ENCODE measurements around the gene NDE1. TPM values are rescaled to one million over a fixed set of nuclear protein-coding genes. Genes with fewer than 3 reads are reported as not detected.
"Not testable (repeated sequence)": the region's sequence is repeated elsewhere in the genome, so short reads cannot be mapped to it uniquely, and the experiment has no call there.

Gene NDE1
- total RNA-seq, 1 donor from 2014 or later = 17.5 TPM

DNA sequence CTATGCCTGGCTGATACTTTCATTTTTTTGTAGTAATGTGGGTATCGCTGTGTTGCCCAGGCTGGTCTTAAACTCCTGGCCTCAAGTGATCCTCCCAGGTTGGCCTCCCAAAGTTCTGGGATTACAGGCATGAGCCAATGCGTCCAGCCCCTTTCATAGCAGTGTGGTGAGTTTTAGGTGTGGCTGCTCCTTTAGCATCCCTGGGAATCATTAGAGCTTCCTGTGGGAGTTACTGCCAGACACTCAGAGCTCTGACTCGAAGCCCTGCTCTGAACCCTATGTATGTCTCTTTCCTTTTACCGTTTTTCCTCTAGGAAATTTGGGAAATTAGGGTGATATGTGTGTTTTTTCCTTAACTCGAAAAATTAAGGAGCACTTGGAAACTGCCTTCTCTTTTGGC, 44.5 kb downstream of the NDE1 start:
- DNase-seq (ENCODE audit: low read depth in 2 of 2) = no peak

- DNase-seq (ENCODE audit: low read depth in 2 of 2) = no peak
Observed at GRCh38 chr16:15699819-15700218, 49.8 kb downstream of the NDE1 start.

DNA sequence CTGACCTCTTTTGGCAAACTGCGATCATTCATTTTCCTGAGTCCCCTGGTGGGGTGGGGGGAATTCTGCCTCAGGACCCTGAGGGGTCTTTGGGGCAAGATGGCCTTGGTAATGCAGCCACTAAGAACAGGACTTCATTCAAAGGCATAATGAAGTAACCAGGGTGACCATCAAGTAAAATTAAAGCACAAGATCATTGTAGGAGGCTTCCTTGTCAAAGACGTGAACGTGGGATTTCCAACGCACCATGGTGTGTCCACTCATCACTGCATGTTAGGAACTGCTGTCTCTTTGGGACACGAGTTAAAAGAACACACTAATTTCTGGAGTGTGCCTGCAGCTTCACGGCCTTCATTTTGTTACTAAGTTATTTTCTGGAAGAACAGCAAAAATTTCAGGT, 51.3 kb downstream of the NDE1 start:
- DNase-seq (ENCODE audit: low read depth in 2 of 2) = no peak

- peak in 1 of 2 donors; percentile 50 for DNase-seq (ENCODE audit: low read depth in 2 of 2)
Observed at GRCh38 chr16:15701975-15702970, 52.2 kb downstream of the NDE1 start.

- DNase-seq (ENCODE audit: low read depth in 2 of 2) = peak; percentile 11 to 16
Observed at GRCh38 chr16:15703029-15703736, 53.1 kb downstream of the NDE1 start.

GRCh38 chr16:15704545-15704987, 54.5 kb downstream of the NDE1 start:
- DNase-seq (ENCODE audit: low read depth in 2 of 2) = peak; percentile 78 to 81

DNA sequence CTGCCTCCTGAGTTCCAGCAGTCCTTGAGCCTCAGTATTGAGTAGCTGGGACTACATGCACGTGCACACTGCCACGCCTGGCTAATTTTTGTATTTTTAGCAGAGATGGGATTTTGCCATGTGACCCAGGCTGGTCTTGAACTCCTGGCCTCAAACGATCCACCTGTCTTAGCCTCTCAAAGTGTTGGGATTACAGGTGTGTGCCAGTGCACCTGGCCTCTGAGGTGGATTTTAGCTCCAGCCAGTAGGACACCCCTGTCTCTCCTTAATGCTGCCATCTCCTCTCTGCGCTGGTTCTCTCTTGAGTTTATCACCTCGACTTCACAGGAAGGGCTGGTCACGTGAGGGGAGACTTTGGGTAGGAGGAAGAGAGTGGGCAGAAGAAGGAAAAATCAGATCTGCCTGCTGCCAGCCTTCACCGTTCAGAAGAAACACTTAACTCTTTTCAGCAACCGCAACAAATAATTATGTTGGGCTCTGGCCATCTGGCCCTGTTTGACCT, 55.1 kb downstream of the NDE1 start:
- no peak for DNase-seq (ENCODE audit: low read depth in 2 of 2)

DNA sequence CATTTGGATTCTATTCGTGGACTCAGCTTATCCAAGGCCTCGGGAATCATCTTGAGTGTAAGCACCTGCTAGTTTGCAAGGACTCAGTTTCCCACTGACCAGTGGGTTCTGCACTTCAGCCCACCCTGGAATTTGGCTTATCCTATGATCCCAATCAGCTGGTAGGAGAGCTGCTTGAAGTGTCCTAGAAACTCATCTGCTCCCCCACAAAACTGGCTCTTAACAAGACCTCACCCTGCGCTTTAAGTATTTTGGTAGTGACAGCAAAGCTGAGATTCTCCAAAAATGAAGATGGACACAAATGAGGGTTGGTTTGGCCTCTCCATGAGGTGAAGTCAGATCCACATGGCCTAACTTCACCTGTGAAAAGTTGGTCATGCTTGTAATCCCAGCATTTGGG, 57.3 kb downstream of the NDE1 start:
- no peak for DNase-seq (ENCODE audit: low read depth in 2 of 2)

GRCh38 chr16:15708096-15708495, 58.1 kb downstream of the NDE1 start:
- peak; percentile 89 to 95 for DNase-seq (ENCODE audit: low read depth in 2 of 2)

GRCh38 chr16:15708997-15709396, 59.0 kb downstream of the NDE1 start:
- DNase-seq (ENCODE audit: low read depth in 2 of 2) = no peak

- no peak for DNase-seq (ENCODE audit: low read depth in 2 of 2)
Observed at GRCh38 chr16:15714393-15715172, 64.5 kb downstream of the NDE1 start.

DNA sequence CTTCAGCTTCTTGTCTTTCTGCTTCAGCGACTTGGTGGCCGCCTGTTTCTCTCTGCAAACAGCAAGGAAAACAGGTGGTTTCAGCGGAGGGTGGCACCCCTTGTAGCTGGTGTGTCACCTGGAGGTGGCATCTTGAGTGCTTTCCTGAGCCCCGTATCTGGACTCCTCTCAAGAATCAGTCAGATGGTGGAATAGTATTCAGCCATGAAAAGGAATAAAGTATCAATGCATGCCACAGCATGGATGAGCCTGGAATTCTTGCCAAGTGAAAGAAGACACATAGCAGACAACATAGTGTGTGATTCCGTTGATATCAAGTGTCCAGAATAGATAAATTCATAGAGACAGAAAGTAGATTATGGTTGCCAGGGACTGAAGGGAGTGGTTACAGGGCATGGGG, 65.2 kb downstream of the NDE1 start:
- no peak for DNase-seq (ENCODE audit: low read depth in 2 of 2)

DNA sequence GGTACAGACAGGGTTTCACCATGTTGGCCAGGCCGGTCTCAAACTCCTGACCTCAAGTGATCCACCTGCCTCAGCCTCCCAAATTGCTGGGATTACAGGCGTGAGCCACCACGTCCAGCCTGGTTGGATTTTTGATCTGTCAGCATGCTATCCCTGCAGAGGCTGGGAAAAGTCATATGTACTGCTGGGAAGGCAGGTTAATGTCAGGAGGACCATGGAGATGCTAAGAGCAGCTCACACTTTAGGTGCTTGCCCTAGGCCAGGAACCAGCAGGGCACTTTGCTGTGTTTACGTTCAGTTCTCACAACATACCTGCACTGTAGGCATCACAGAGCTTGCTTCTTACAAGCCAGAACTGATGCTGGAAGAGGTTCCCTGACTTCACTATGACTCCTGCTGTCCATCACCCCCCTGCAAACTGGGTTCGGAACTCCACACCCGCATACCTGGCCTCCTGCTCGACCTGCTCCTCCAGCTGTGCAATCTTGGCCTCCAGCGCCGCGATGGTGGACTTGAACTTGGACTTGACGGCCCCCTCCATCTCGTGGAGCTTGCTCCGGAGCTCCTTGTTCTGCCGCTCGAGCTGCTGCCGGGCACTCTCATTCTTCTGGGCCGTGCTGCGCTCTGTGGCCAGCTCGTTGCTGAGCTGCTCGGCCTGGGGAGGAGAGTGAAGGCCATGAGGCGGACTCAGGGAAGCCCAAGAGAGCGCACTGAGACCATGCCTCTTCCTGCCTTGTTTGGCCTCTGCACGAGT, 66.8 kb downstream of the NDE1 start:
- no peak for DNase-seq (ENCODE audit: low read depth in 2 of 2)

GRCh38 chr16:15721018-15721417, 71.0 kb downstream of the NDE1 start:
- DNase-seq (ENCODE audit: low read depth in 2 of 2) = no peak

DNA sequence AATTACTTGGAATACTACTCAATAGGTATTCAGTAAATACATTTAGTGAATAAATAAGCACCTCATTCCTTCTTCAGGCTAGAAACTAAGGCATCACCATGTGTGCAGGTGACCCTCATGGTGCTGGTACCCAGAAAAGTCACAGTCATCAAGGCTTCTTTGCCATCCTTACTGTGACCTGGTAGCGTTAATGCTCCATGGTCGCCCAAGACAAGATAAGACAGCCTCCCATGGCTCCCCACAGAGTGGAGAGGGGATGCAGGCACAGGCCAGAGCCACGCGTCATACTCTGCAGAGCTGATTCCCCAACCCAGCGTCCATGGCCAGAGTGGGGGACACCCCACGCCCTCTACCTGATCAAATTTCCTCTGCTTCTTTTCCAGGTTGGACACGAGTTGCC, 73.8 kb downstream of the NDE1 start:
- no peak for DNase-seq (ENCODE audit: low read depth in 2 of 2)

DNA sequence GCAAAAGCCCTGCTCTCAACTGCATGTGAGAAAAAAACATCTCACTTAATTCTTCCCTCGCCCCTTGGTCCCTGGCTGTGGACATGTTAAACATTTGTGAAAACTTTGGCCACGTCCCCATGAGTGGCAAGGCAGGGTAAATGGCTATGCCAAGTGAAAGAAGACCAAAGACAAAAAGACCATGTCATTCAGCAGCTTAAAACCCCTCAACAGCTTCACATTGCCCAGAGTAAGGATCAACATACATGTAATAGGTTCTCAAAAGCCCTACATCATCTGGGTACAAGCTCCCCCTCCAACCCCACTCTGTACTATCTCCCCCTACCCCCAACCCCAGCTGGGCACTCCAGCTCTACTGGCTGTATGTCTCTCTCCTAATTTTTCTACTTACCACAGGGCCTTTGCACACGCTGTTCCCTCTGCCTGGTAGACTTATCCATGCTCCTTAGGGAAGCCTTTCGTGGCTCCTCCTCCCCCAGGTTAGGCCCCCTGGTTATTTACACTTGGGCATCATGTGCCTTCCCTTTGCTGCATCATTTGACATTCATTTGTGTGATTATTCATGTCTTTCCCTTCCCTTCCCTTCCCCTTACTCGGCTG, 75.7 kb downstream of the NDE1 start:
- no peak for DNase-seq (ENCODE audit: low read depth in 2 of 2)

GRCh38 chr16:15726715-15727114, 76.7 kb downstream of the NDE1 start:
- no peak for DNase-seq (ENCODE audit: low read depth in 2 of 2)

- not testable (repeated sequence) for DNase-seq (ENCODE audit: low read depth in 2 of 2)
Observed at GRCh38 chr16:15727697-15728096, 77.7 kb downstream of the NDE1 start.

DNA sequence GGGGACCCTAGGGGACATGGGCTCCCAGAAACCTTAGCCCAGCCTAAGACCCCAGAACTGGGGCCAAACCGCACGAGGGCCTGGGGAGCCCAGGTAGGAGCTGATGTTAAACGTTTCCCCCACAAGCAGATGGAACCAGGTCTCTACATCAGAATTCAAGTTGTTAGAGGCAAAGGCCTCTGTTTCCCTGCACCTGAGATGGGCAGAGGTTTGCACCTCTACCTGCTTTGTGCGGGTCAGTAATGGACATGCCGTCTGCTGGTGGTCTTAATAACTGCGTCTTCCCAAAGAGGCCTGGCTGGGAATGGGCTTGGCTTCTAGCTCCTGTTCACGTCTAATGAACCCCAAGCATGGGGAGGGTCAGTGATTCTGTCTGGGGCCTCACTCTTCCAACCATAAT, 79.1 kb downstream of the NDE1 start:
- DNase-seq (ENCODE audit: low read depth in 2 of 2) = no peak

- no peak for DNase-seq (ENCODE audit: low read depth in 2 of 2)
Observed at GRCh38 chr16:15732416-15732815, 82.4 kb downstream of the NDE1 start.

Measured in lung microvascular endothelial cell (primary cell).